IgD-negative memory B cell (primary cell): ENCODE measurements around the gene ZNF521. TPM values are rescaled to one million over a fixed set of nuclear protein-coding genes. Genes with fewer than 3 reads are reported as not detected.

Experiments
- H3K27ac Mint-ChIP-seq, 3 donors: one replicate each; pipeline ENCODE4 v1.8.0; 2020 to 2022; ENCODE audit warnings: mild to moderate bottlenecking in 3 of 3, mixed read lengths in 3 of 3, moderate library complexity in 1 of 3
- H3K27me3 Mint-ChIP-seq: one replicate; pipeline ENCODE4 v1.8.0; 2021; ENCODE audit warnings: mixed read lengths
- H3K36me3 Mint-ChIP-seq: one replicate; pipeline ENCODE4 v1.8.0; 2020; ENCODE audit warnings: mild to moderate bottlenecking, mixed read lengths
- H3K4me1 Mint-ChIP-seq, 3 donors: one replicate each; pipeline ENCODE4 v1.8.0; 2020 to 2022; ENCODE audit warnings: mixed read lengths in 3 of 3, mild to moderate bottlenecking in 1 of 3
- H3K4me3 Mint-ChIP-seq, 4 donors: one replicate each; pipeline ENCODE4 v1.8.0; 2020 to 2022; ENCODE audit warnings: mild to moderate bottlenecking in 4 of 4, mixed read lengths in 4 of 4, moderate library complexity in 3 of 4
- H3K9me3 Mint-ChIP-seq, 3 donors: one replicate each; pipeline ENCODE4 v1.8.0; 2020 to 2021; ENCODE audit warnings: mixed read lengths in 3 of 3, mild to moderate bottlenecking in 1 of 3
- polyA plus RNA-seq: library from polyadenylated mRNA; unstranded; fragments of 300-500 nt; fragmentation: Illumina TruSeq; gene quantifications from one replicate; pipeline ENCODE4 v1.2.3, GENCODE V29; 2021

Gene ZNF521
- polyA plus RNA-seq, 1 donor from 2014 or later, result not detected

DNA sequence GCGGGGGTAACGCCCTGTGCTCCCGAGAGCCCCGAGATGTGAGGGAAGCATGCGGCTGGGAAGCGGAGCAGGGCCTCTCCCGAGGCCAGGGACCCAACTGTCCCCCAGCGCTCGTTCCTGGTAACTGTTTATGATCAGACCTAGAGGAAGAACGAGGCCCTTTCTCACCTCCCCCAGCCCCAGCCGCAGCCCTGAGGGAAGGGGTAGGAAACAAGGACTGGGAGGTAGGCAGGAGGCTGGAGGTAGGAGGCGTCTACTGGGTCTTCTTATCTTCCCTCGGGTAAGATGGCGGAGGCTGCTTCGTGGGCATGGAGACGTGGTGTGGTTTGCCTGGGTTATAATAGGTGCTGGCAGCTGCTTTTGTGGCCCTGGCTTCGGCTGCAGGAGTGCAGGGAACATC is 335.8 kb downstream of the ZNF521 start:
- Mint-ChIP-seq H3K27ac (no peak overlapping the region), H3K4me1 (no peaks in the 10 kb centered on the region), H3K9me3 (peaks cover 0 to 6% (median 0%) of the 10 kb centered on the region in 3 donors), H3K36me3 (no peaks in the 10 kb centered on the region), H3K4me3 (no peak overlapping the region), H3K27me3 (peaks cover 2% of the 10 kb centered on the region)
